NCI-H2107 treated with DMSO at 0.1 percent for 48 hours (cell line): Measurements from ENCODE around the gene NEMP1.

ENCODE experiments used
- DNase-seq: peaks from one replicate; lab custom pipeline; 2025; ENCODE audit not compliant: unreplicated experiment; lab: John Stamatoyannopoulos, UW

NEMP1 gene

GRCh38 chr12:57107456-57108155 lies 29.0 kb upstream of the NEMP1 start:
- no peak for DNase-seq

- no peak for DNase-seq
Observed at GRCh38 chr12:57106021-57106708, 27.6 kb upstream of the NEMP1 start.

- no peak for DNase-seq
Observed at GRCh38 chr12:57105011-57105753, 26.6 kb upstream of the NEMP1 start.

- DNase-seq: no peak
Observed at GRCh38 chr12:57104292-57104910, 25.8 kb upstream of the NEMP1 start.

- DNase-seq: no peak
Observed at GRCh38 chr12:57103856-57104255, 25.3 kb upstream of the NEMP1 start.

- DNase-seq: no peak
Observed at GRCh38 chr12:57101892-57102695, 23.5 kb upstream of the NEMP1 start.

- DNase-seq: no peak
Observed at GRCh38 chr12:57099766-57100165, 21.2 kb upstream of the NEMP1 start.

GRCh38 chr12:57099047-57099714 lies 20.6 kb upstream of the NEMP1 start:
- DNase-seq: no peak

- no peak for DNase-seq
Observed at GRCh38 chr12:57098546-57098945, 20.0 kb upstream of the NEMP1 start.

GRCh38 chr12:57097554-57097835 lies 18.9 kb upstream of the NEMP1 start:
- DNase-seq: no peak

GRCh38 chr12:57096748-57097553 lies 18.4 kb upstream of the NEMP1 start:
- no peak for DNase-seq

- peak; percentile 14 for DNase-seq
Observed at GRCh38 chr12:57096099-57096572, 17.5 kb upstream of the NEMP1 start.

- DNase-seq: no peak
Observed at GRCh38 chr12:57095440-57095839, 16.8 kb upstream of the NEMP1 start.

GRCh38 chr12:57094208-57095160 lies 15.9 kb upstream of the NEMP1 start:
- no peak for DNase-seq

GRCh38 chr12:57093415-57094207 lies 15.0 kb upstream of the NEMP1 start:
- DNase-seq: no peak

- no peak for DNase-seq
Observed at GRCh38 chr12:57092876-57093414, 14.4 kb upstream of the NEMP1 start.

- no peak for DNase-seq
Observed at GRCh38 chr12:57092529-57092862, 13.9 kb upstream of the NEMP1 start.
